NB4 (cell line): ENCODE data around the gene ZFYVE16.
"Not testable (repeated sequence)": the region's sequence is repeated elsewhere in the genome, so short reads cannot be mapped to it uniquely, and the experiment has no call there.

Source experiments
- DNase-seq: peaks from one replicate; pipeline ENCODE4 v3.0.0; 2010; ENCODE audit warnings: low read depth
- H3K4me3 ChIP-seq: one replicate; pipeline ENCODE4 v1.5.1; 2011; ENCODE audit warnings: mild to moderate bottlenecking, low read depth, low read length, moderate library complexity
- MYC ChIP-seq: IDR thresholded peaks from 2 replicates; pipeline ENCODE4 v1.6.1; 2011; ENCODE audit warnings: low read depth, low read length
- POLR2A ChIP-seq: IDR thresholded peaks from 2 replicates; pipeline ENCODE4 v1.6.1; 2011; ENCODE audit warnings: mild to moderate bottlenecking; ENCODE audit not compliant: insufficient read length; ENCODE audit errors: extremely low read depth
- TF ChIP-seq, protein P1 (sequence below): IDR thresholded peaks from one replicate; pipeline ENCODE4 v1.5.1; 2012; ENCODE audit warnings: low read depth, low read length
- TF ChIP-seq, protein P2 (sequence below): IDR thresholded peaks from 2 replicates; pipeline ENCODE4 v1.6.1; 2011; ENCODE audit warnings: low read depth, low read length

Gene ZFYVE16

DNA sequence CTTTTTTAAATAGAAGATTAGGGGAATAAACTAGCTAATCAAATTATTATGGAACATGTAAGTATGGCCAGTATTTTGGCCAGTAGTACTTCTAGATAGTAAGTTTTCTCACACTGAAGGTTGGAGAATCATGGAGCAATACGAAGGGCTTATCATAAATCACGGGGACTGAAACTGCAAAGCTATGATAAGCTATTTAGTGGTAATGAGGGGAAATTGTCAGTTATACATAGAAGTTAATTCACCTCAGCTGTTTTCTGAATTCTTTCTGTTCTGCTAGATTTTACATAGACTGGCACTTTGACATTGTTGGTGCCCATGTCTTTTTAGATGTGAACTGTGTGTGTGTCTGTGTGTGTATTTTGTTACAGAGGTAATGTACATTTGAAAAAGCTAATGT lies 45.5 kb downstream of the ZFYVE16 start:
- no peak overlapping the region for H3K4me3 ChIP-seq
- DNase-seq = no peak
- TF ChIP-seq MYC = no peak
- TF ChIP-seq, protein P1, sequence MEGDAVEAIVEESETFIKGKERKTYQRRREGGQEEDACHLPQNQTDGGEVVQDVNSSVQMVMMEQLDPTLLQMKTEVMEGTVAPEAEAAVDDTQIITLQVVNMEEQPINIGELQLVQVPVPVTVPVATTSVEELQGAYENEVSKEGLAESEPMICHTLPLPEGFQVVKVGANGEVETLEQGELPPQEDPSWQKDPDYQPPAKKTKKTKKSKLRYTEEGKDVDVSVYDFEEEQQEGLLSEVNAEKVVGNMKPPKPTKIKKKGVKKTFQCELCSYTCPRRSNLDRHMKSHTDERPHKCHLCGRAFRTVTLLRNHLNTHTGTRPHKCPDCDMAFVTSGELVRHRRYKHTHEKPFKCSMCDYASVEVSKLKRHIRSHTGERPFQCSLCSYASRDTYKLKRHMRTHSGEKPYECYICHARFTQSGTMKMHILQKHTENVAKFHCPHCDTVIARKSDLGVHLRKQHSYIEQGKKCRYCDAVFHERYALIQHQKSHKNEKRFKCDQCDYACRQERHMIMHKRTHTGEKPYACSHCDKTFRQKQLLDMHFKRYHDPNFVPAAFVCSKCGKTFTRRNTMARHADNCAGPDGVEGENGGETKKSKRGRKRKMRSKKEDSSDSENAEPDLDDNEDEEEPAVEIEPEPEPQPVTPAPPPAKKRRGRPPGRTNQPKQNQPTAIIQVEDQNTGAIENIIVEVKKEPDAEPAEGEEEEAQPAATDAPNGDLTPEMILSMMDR = no peak
- TF ChIP-seq, protein P2, sequence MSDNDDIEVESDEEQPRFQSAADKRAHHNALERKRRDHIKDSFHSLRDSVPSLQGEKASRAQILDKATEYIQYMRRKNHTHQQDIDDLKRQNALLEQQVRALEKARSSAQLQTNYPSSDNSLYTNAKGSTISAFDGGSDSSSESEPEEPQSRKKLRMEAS = no peak
- no peak for TF ChIP-seq POLR2A

DNA sequence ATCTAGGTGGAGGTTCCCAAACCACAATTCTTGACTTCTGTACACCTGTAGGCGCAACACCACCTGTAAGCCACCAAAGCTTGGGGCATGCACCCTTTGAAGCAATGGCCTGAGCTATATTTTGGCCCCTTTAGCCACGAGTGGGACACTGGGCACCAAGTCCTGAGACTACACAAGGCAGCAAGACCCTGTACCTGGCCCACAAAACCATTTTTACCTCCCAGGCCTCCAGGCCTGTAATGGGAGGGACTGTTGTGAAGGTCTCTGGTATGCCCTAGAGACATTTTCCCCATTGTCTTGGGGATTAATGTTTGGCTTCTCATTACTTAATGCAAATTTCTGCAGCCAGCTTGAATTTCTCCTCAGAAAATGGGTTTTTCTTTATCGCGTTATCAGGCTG lies 55.4 kb downstream of the ZFYVE16 start:
- TF ChIP-seq, protein P1 = no peak
- no peak for TF ChIP-seq MYC
- TF ChIP-seq, protein P2 = no peak
- no peak for TF ChIP-seq POLR2A
- DNase-seq = no peak
- no peak overlapping the region for H3K4me3 ChIP-seq

DNA sequence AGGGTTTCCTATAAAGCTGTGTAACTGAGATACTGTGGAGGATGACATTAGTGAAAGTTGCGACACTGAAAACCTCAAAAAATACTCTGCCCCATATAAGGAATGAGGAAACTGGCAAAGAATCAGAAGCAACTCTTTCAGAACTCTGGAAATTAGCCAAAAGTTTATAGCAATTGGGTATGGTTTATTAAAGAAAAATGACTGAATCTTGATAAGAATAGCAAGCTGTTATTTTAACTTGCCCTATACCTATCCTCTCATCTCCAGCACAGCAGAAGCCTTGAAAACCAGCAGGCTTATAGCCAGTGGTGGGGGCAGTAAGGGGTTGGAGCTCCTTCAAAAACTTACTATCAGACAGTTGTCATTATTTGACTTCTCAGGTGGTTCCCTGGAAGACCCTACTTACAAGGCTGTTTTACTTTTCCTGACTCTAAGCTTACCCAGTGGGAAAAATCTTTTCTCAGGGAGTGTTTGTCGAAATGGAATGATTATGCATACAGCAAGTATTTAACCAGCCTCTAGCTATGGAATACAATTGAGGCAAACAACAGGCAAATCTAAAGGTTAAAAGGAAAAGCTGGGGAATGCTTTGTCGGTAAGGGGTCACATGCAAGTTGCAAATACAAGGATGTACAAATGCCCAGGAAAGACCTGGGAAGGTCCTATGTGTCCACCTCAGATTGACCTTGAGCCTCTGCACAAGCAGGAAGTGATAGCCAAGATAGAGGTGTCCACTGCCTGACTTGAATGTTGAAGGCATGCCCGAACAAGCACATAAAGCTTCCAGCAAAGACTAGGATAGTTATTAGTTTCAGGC lies 59.0 kb downstream of the ZFYVE16 start:
- TF ChIP-seq MYC (no peak), POLR2A (no peak)
- TF ChIP-seq, protein P1 = no peak
- TF ChIP-seq, protein P2 = no peak
- H3K4me3 ChIP-seq = no peak overlapping the region
- DNase-seq = peak; percentile 39

DNA sequence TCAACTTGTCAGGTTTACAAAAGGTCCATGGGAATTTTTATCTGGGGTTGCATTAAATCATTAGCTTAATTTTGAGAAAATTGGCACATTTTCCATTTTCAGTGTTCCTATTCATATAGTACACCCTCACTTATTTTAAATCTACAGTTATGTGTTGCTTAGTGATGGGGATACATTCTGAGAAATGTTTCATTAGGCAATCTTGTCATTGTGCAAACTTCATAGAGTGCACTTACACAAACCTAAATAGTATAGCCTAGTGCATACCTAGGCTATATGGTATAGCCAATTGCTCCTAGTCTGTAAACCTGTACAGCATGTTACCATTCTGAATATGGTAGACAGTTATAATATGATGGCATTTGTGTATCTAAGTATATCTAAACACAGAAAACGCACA lies 60.3 kb downstream of the ZFYVE16 start:
- no peak for DNase-seq
- no peak for TF ChIP-seq POLR2A
- TF ChIP-seq MYC = no peak
- TF ChIP-seq, protein P1 = no peak
- TF ChIP-seq, protein P2 = no peak
- no peak overlapping the region for H3K4me3 ChIP-seq

DNA sequence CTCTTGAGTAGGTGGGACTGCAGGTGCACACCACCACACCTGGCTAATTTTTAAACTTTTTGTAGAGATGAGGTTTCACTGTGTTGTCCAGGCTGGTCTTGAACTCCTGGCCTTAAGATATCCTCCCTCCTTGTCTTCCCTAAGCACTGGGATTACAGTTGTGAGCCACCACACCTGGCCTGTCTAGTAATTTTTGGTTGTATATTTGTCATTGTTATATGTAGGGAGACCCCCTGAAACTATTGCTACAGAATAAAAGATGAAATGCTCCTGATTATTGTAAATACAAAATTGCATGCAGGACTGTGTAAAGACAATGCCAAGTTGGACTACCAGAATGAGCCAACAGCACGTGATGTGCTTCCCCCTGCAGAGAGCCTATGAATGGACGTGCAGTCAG lies 62.8 kb downstream of the ZFYVE16 start:
- H3K4me3 ChIP-seq, DNase-seq: not testable (repeated sequence)

DNA sequence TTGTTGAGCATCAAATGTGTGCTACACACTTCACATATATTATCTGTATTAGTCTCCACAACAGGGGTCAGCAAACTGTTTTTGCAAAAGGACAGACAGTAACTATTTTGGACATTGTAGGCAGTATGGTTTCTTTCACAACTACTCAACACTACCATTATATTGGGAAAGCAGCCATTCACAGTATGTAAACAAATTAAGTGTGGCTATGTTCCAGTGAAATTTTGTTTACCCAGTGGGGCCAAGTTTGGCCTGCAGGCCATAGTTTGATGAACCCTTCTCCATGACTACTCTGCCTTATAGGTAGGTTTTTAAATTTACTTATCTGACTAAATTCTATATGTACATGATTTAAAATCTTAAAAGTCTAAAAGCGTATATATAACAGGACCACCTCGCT lies 67.1 kb downstream of the ZFYVE16 start:
- TF ChIP-seq, protein P1 = no peak
- TF ChIP-seq, protein P2 = no peak
- TF ChIP-seq POLR2A (no peak), MYC (no peak)
- DNase-seq = no peak
- H3K4me3 ChIP-seq = no peak overlapping the region
